Heart right ventricle (tissue), 16 donors: ENCODE results near the gene GGACT. TPM values are rescaled to one million over a fixed set of nuclear protein-coding genes. Genes with fewer than 3 reads are reported as not detected.

Experiments
- ATAC-seq, 8 donors: fragments of 200-7000 bp; cut with Tn5 transposase; one replicate each; pipeline ENCODE4 v1.9.1; 2020; ENCODE audit warnings: mild to moderate bottlenecking in 8 of 8, moderate library complexity in 8 of 8, moderate number of reproducible peaks in 1 of 8
- DNase-seq, 2 donors: peaks; one replicate each; pipeline ENCODE4 v3.0.0-alpha.2; 2020
- H3K27ac ChIP-seq, 10 donors: fragments of 200-600 bp; sonication (generic) in 2 of 10; one replicate each; pipeline versions ENCODE4 v1.5.0 to v1.8.0; 2020 to 2022; ENCODE audit warnings: mild to moderate bottlenecking in 3 of 10
- H3K27me3 ChIP-seq, 7 donors: fragments of 200-600 bp; one replicate each; pipeline ENCODE4 v1.8.0; 2021 to 2022; ENCODE audit warnings: mild to moderate bottlenecking in 2 of 7
- H3K36me3 ChIP-seq, 9 donors: fragments of 200-600 bp; sonication (generic) in 1 of 9; one replicate each; pipeline versions ENCODE4 v1.5.0 to v1.8.0; 2020 to 2022; ENCODE audit warnings: mild to moderate bottlenecking in 2 of 9
- H3K4me1 ChIP-seq, 9 donors: fragments of 200-600 bp; sonication (generic) in 1 of 9; one replicate each; pipeline versions ENCODE4 v1.5.0 to v1.8.0; 2020 to 2022; ENCODE audit warnings: mild to moderate bottlenecking in 4 of 9
- H3K4me3 ChIP-seq, 10 donors: fragments of 200-600 bp; sonication (generic) in 2 of 10; one replicate each; pipeline versions ENCODE4 v1.5.0 to v1.8.0; 2020 to 2022; ENCODE audit warnings: mild to moderate bottlenecking in 7 of 10, moderate library complexity in 2 of 10
- H3K9me3 ChIP-seq, 11 donors: fragments of 200-600 bp in 10 of 11; sonication (generic) in 2 of 11; one replicate each; pipeline versions ENCODE4 v1.5.0 to v1.8.0; 2013 to 2022; ENCODE audit warnings: mild to moderate bottlenecking in 2 of 11, control low read depth in 1 of 11, moderate library complexity in 1 of 11
- CTCF ChIP-seq, 9 donors: fragments of 200-600 bp; sonication (generic) in 2 of 9; IDR thresholded peaks; one replicate each; pipeline versions ENCODE4 v1.5.0 to v1.8.0; 2021 to 2022; ENCODE audit warnings: antibody characterized with exemption in 9 of 9, mild to moderate bottlenecking in 5 of 9, moderate library complexity in 1 of 9
- WGBS, 2 donors: extraction: QIAGEN DNeasy Blood & Tissue Kit; methylation state at CpG; one replicate each; pipeline ENCODE4 v1.1.7; 2013; ENCODE audit warnings: inconsistent platforms in 1 of 2; 5-methylcytosine and 5-hydroxymethylcytosine counted together
- intact Hi-C, 10 donors: fragments of 100-400 bp; cut with DNase I; formaldehyde crosslinking; loops; one replicate each; pipeline versions ENCODE4 v1.11.1 to v1.14.2; 2022
- polyA plus RNA-seq, 2 donors: library from polyadenylated mRNA; stranded (reverse); fragments of 200-250 nt; gene quantifications; one replicate each; pipeline ENCODE4 v1.2.3, GENCODE V29; 2013
- total RNA-seq, 10 donors: library from RNA; stranded (reverse); fragmentation: NEBNext Ultra II Directional in 3 of 10; extraction: Animal tissue kit (Norgen Biotek cat#: 25700) in 3 of 10; gene quantifications; one replicate each; pipeline versions ENCODE4 v1.2.1 to v1.2.4, GENCODE V29; 2021 to 2023
- donor health status: Arrhythmogenic right ventricular cardiomyopathy.
- donor health status: ischemic (EF 13 %, LVEDD 7.1; RV severe dilation, severe dysfunction).
- donor health status: healthy with polysubstance abuse.
- donor health status: DM: no; HTN: yes; CAD: no.
- donor health status: DM: no; HTN: no; CAD: no.
- donor health status: ischemic (EF 25% LVEDD 6.9; RV normal size, moderate dysfunction).
- donor health status: ischemic (EF 25% LVEDD 5.7; RV mildly dilated, moderate dysfunction).
- donor health status: healthy.
- donor health status: DM: yes; HTN: yes; CAD: no.
- donor health status: Ischemic cardiomyopathy.
- donor health status: ischemic (EF 35%, LVEDD 5.7; RV mildly dilated, moderate dysfunction).
- donor health status: nonischemic (EF 11% LVEDD 7.7; RV severe dilation, severe dysfunction).
- donor health status: DM: yes; HTN: yes; CAD: no.
- donor health status: PGD.
- donor health status: ischemic (EF 29% LVEDD 5.4; RV normal size, mild dysfunction).
- donor health status: nonischemic (EF 23%, LVEDD 6.1; RV moderate dilation, normal function).

Gene GGACT
- total and polyA plus RNA-seq, 12 donors = 0.51 to 3.5 (median 1.6) TPM

- Histone ChIP-seq H3K9me3 (peaks cover 0 to 9% (median 0%) of the 10 kb centered on the region in 11 donors), H3K27me3 (no peaks in the 10 kb centered on the region), H3K4me3 (no peak overlapping the region), H3K36me3 (no peaks in the 10 kb centered on the region), H3K27ac (no peak overlapping the region), H3K4me1 (no peaks in the 10 kb centered on the region)
- DNase-seq (no peak), ATAC-seq (no peak)
- WGBS, 2 donors = 65 to 69% methylated on average over 7 of the region's 7 CpGs
- intact Hi-C loops = no loop called here
- no peak for TF ChIP-seq CTCF (IDR thresholded peaks at IDR 0.05)
Observed at GRCh38 chr13:100561599-100562204, 26.9 kb downstream of the GGACT start.

- H3K9me3 ChIP-seq = peaks cover 0 to 9% (median 0%) of the 10 kb centered on the region in 11 donors
- no peak for TF ChIP-seq CTCF (IDR thresholded peaks at IDR 0.05)
- intact Hi-C loops = no loop called here
- H3K27me3 ChIP-seq = no peaks in the 10 kb centered on the region
- H3K4me3 ChIP-seq = no peak overlapping the region
- no peak for DNase-seq
- no peaks in the 10 kb centered on the region for H3K4me1 ChIP-seq
- 83 to 88% methylated on average over 2 of the region's 2 CpGs for WGBS, 2 donors
- no peak for ATAC-seq
- H3K27ac ChIP-seq = no peak overlapping the region
- no peaks in the 10 kb centered on the region for H3K36me3 ChIP-seq
Observed at GRCh38 chr13:100561158-100561499, 27.5 kb downstream of the GGACT start.

GRCh38 chr13:100560498-100561157, 28.0 kb downstream of the GGACT start:
- intact Hi-C loops = no loop called here
- 82 to 88% methylated on average over 15 of the region's 15 CpGs for WGBS, 2 donors
- ATAC-seq = peak in 1 of 8 donors; percentile 75

GRCh38 chr13:100559886-100560285, 28.7 kb downstream of the GGACT start:
- Histone ChIP-seq H3K36me3 (no peaks in the 10 kb centered on the region), H3K4me1 (no peaks in the 10 kb centered on the region), H3K27ac (no peak overlapping the region), H3K27me3 (no peaks in the 10 kb centered on the region), H3K9me3 (peaks cover 0 to 5% (median 0%) of the 10 kb centered on the region in 11 donors), H3K4me3 (no peak overlapping the region)
- DNase-seq (no peak), ATAC-seq (no peak)
- WGBS, 2 donors = 90 to 92% methylated on average over 8 of the region's 8 CpGs
- TF ChIP-seq CTCF (IDR thresholded peaks at IDR 0.05) = no peak
- intact Hi-C loops = no loop called here

More at GRCh38 chr13:100560498-100561157, 28.0 kb downstream of the GGACT start:
- no peak for DNase-seq
- no peak for TF ChIP-seq CTCF (IDR thresholded peaks at IDR 0.05)
- Histone ChIP-seq H3K9me3 (peaks cover 0 to 4% (median 0%) of the 10 kb centered on the region in 11 donors), H3K27ac (no peak overlapping the region), H3K4me3 (no peak overlapping the region), H3K4me1 (no peaks in the 10 kb centered on the region), H3K27me3 (no peaks in the 10 kb centered on the region), H3K36me3 (no peaks in the 10 kb centered on the region)
